Panc1 (cell line): Measurements from ENCODE around the gene ELFN1. TPM values are rescaled to one million over a fixed set of nuclear protein-coding genes. Genes with fewer than 3 reads are reported as not detected.

ENCODE experiments used
- ATAC-seq: fragments of 200-7000 bp; cut with Tn5 transposase; 2 replicates; pipeline ENCODE4 v1.9.1; 2020; ENCODE audit warnings: mild to moderate bottlenecking, moderate library complexity
- BruUV-seq: library from RNA; stranded (reverse); fragments of 400-500 nt; replicated peaks from 2 replicates; lab custom pipeline; 2021; lab: Mats Ljungman, UMichigan
- CTCF ChIA-PET: fragments of 300-600 bp; sonication (Branson Sonifier 250); formaldehyde crosslinking; loops from one replicate; lab custom pipeline; 2022; ENCODE audit warnings: antibody characterized with exemption; lab: Charles Lee
- POLR2A ChIA-PET: fragments of 300-600 bp; sonication (Branson Sonifier 250); formaldehyde crosslinking; loops from one replicate; lab custom pipeline; 2022; ENCODE audit warnings: antibody characterized with exemption; lab: Charles Lee
- DNase-seq: peaks from one replicate; pipeline ENCODE4 v3.0.0-alpha.2; 2010; ENCODE audit warnings: low read depth, low spot score
- H3K27ac ChIP-seq: 2 replicates; pipeline ENCODE4 v1.5.1; 2011; ENCODE audit warnings: mild to moderate bottlenecking, low read length, inconsistent platforms
- H3K27me3 ChIP-seq: fragments of 200-500 bp; sonication (Bioruptor generic); 2 replicates; pipeline ENCODE4 v1.6.0; 2014; ENCODE audit warnings: low read length, inconsistent platforms; ENCODE audit not compliant: control insufficient read depth, insufficient read depth
- H3K36me3 ChIP-seq: fragments of 200-500 bp; sonication (Bioruptor generic); 2 replicates; pipeline ENCODE4 v1.5.1; 2014; ENCODE audit warnings: inconsistent platforms, mild to moderate bottlenecking, low read length, moderate library complexity; ENCODE audit not compliant: control insufficient read depth, insufficient read depth
- H3K4me1 ChIP-seq: 2 replicates; pipeline ENCODE4 v1.5.1; 2011; ENCODE audit warnings: inconsistent platforms, mild to moderate bottlenecking, low read length, moderate library complexity; ENCODE audit not compliant: control insufficient read depth, insufficient read depth
- H3K4me3 ChIP-seq, 2 experiments: 2 replicates each; pipeline ENCODE4 v1.5.1; 2011 to 2012; ENCODE audit warnings: low read depth in 2 of 2, low read length in 2 of 2, mild to moderate bottlenecking in 2 of 2, inconsistent platforms in 1 of 2, moderate library complexity in 1 of 2
- H3K9me3 ChIP-seq: fragments of 200-500 bp; sonication (Bioruptor generic); 2 replicates; pipeline ENCODE4 v1.5.1; 2014; ENCODE audit warnings: low read depth, mild to moderate bottlenecking, inconsistent platforms, low read length, moderate library complexity; ENCODE audit not compliant: control insufficient read depth, insufficient read depth
- POLR2AphosphoS5 ChIP-seq: IDR thresholded peaks from 2 replicates; pipeline ENCODE4 v1.6.1; 2012; ENCODE audit warnings: mild to moderate bottlenecking, low read depth, low read length, moderate library complexity
- SIN3A ChIP-seq: IDR thresholded peaks from 2 replicates; pipeline ENCODE4 v1.6.1; 2012; ENCODE audit warnings: low read depth, mild to moderate bottlenecking, low read length, moderate library complexity, borderline replicate concordance; ENCODE audit not compliant: insufficient read depth
- TCF7L2 ChIP-seq: IDR thresholded peaks from 2 replicates; pipeline ENCODE4 v1.6.1; 2011; ENCODE audit warnings: mild to moderate bottlenecking, low read depth, low read length, inconsistent platforms
- in situ Hi-C: cut with HindIII; loops from 2 replicates; pipeline ENCODE4 v1.10.0; 2016; ENCODE audit warnings: low sequenced_read_pairs, low pct_unique_long_range_greater_than_20kb
- intact Hi-C: fragments of 100-400 bp; cut with micrococcal nuclease; formaldehyde crosslinking; loops from one replicate; pipeline ENCODE4 v1.10.0; 2022; ENCODE audit not compliant: unreplicated experiment
- total RNA-seq: library from RNA; stranded (reverse); gene quantifications from one replicate; pipeline ENCODE4 v1.2.1, GENCODE V29; 2021; ENCODE audit not compliant: unreplicated experiment
- TF ChIP-seq, protein P1 (sequence below): fragments of 450-650 bp; IDR thresholded peaks from 2 replicates; pipeline ENCODE4 v1.5.1; 2017; ENCODE audit warnings: mild to moderate bottlenecking
- TF ChIP-seq, protein P2 (sequence below), 2 experiments: IDR thresholded peaks; 2 replicates each; pipeline ENCODE4 v1.6.1; 2011 to 2012; ENCODE audit warnings: low read depth in 2 of 2, control low read depth in 1 of 2, low read length in 1 of 2, mild to moderate bottlenecking in 1 of 2, moderate library complexity in 1 of 2; ENCODE audit not compliant: insufficient read depth in 1 of 2

Gene ELFN1
- total RNA-seq, 1 experiment from 2014 or later = 39.0 TPM

DNA sequence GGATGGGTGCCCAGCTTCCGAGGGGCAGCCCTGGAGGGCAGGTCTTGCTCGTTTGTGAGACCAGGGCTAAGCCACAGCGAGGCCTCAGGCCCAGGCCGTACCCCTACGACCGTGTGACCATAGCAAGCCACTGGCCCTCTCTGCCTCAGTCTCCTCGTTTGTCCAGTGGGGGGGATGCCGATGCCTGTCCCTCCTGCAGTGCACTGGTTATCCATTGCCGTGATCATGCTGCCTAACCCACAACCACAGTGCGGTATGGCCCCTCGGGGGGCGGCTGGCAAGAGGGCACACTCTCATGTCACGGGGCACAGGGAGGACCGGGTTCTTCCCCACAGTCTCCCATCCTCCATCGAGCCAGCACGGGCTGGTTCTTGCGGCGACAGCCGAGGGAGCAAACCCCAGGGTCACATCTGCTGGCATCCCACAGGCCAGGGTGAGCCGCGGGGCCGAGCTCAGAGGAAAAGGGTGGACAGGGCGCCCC is 80.5 kb downstream of the ELFN1 start:
- POLR2A ChIA-PET = no interaction called here
- ATAC-seq (no peak; the same call in 1 of the 2 replicates), DNase-seq (no peak)
- in situ Hi-C loops (no loop called here), intact Hi-C loops (loop anchor here (10.0 kb wide), 2 partner anchors 86 to 166 kb away; no protein-coding TSS in a partner anchor)
- no TSS peak for BruUV-seq
- H3K27ac ChIP-seq = no peak overlapping the region
- H3K27me3 ChIP-seq = 0 out of 2 replicates have a peak, but pooled peaks cover 2% of the 10 kb centered on the region
- CTCF ChIA-PET = interaction anchor here (1.2 kb wide), 1 partner anchor 17 kb away, joined by 4 read pairs; no protein-coding TSS in a partner anchor
- no peak for TF ChIP-seq POLR2AphosphoS5
- no peak for TF ChIP-seq TCF7L2
- TF ChIP-seq, protein P1, sequence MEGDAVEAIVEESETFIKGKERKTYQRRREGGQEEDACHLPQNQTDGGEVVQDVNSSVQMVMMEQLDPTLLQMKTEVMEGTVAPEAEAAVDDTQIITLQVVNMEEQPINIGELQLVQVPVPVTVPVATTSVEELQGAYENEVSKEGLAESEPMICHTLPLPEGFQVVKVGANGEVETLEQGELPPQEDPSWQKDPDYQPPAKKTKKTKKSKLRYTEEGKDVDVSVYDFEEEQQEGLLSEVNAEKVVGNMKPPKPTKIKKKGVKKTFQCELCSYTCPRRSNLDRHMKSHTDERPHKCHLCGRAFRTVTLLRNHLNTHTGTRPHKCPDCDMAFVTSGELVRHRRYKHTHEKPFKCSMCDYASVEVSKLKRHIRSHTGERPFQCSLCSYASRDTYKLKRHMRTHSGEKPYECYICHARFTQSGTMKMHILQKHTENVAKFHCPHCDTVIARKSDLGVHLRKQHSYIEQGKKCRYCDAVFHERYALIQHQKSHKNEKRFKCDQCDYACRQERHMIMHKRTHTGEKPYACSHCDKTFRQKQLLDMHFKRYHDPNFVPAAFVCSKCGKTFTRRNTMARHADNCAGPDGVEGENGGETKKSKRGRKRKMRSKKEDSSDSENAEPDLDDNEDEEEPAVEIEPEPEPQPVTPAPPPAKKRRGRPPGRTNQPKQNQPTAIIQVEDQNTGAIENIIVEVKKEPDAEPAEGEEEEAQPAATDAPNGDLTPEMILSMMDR = no peak
- TF ChIP-seq SIN3A = no peak
- TF ChIP-seq, protein P2, sequence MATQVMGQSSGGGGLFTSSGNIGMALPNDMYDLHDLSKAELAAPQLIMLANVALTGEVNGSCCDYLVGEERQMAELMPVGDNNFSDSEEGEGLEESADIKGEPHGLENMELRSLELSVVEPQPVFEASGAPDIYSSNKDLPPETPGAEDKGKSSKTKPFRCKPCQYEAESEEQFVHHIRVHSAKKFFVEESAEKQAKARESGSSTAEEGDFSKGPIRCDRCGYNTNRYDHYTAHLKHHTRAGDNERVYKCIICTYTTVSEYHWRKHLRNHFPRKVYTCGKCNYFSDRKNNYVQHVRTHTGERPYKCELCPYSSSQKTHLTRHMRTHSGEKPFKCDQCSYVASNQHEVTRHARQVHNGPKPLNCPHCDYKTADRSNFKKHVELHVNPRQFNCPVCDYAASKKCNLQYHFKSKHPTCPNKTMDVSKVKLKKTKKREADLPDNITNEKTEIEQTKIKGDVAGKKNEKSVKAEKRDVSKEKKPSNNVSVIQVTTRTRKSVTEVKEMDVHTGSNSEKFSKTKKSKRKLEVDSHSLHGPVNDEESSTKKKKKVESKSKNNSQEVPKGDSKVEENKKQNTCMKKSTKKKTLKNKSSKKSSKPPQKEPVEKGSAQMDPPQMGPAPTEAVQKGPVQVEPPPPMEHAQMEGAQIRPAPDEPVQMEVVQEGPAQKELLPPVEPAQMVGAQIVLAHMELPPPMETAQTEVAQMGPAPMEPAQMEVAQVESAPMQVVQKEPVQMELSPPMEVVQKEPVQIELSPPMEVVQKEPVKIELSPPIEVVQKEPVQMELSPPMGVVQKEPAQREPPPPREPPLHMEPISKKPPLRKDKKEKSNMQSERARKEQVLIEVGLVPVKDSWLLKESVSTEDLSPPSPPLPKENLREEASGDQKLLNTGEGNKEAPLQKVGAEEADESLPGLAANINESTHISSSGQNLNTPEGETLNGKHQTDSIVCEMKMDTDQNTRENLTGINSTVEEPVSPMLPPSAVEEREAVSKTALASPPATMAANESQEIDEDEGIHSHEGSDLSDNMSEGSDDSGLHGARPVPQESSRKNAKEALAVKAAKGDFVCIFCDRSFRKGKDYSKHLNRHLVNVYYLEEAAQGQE (IDR thresholded peaks at IDR 0.05; ENCODE audit: insufficient read depth in 1 of 2, low read depth in 2 of 2, low read length in 1 of 2) = no peak
- H3K4me1 ChIP-seq = peaks cover 21% of the 10 kb centered on the region
- no peaks in the 10 kb centered on the region for H3K36me3 ChIP-seq
- H3K9me3 ChIP-seq = no peaks in the 10 kb centered on the region
- no peak overlapping the region for H3K4me3 ChIP-seq

DNA sequence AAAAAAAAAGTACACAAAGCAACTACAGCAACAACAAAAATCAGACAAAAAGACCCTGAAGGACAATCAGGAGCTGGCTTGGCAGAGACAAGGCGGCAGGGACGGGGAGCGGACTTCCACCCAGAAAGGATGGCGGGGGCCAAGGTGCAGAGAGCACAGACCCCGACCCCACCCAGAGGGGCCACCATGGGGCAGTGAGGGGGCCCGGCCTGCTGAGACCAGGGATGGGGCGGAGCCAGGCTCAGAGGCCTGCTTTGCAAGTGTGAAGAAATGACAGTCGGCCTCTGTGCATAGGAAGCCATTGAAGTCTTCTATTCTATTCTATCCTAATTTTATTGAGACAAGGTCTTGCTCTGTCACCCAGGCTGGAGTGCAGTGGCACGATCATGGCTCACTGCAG is 82.0 kb downstream of the ELFN1 start:
- ChIA-PET POLR2A (no interaction called here), CTCF (no interaction called here)
- DNase-seq (no peak), ATAC-seq (no peak)
- Histone ChIP-seq H3K9me3 (no peaks in the 10 kb centered on the region), H3K27ac (no peak overlapping the region), H3K36me3 (no peaks in the 10 kb centered on the region), H3K4me1 (peaks cover 21% of the 10 kb centered on the region), H3K27me3 (0 out of 2 replicates have a peak, but pooled peaks cover 3% of the 10 kb centered on the region), H3K4me3 (no peak overlapping the region)
- in situ Hi-C loops (no loop called here), intact Hi-C loops (loop anchor here (10.0 kb wide), 2 partner anchors 87 to 167 kb away; no protein-coding TSS in a partner anchor)
- no peak for TF ChIP-seq POLR2AphosphoS5
- TF ChIP-seq SIN3A = no peak
- TF ChIP-seq, protein P1 = no peak
- TF ChIP-seq, protein P2 (IDR thresholded peaks at IDR 0.05; ENCODE audit: insufficient read depth in 1 of 2, low read depth in 2 of 2, low read length in 1 of 2) = no peak
- no peak for TF ChIP-seq TCF7L2
- no TSS peak for BruUV-seq
